ENCODE measurements around the gene OSBPL2. TPM values are rescaled to one million over a fixed set of nuclear protein-coding genes. Genes with fewer than 3 reads are reported as not detected.

OSBPL2 gene
- total RNA-seq, 2 experiments from 2014 or later, result 17.2 to 40.0 TPM

GRCh38 chr20:62254021-62254724, 15.9 kb downstream of the OSBPL2 start:
- intact Hi-C loops (cut with micrococcal nuclease; ENCODE audit: unreplicated experiment), result no loop called here
- H3K36me3 ChIP-seq (ENCODE audit: insufficient read depth, low read length), result peaks cover 7% of the 10 kb centered on the region; the same call in 1 of the 2 replicates
- H3K4me2 ChIP-seq (ENCODE audit: low read length), result no peak overlapping the region
- no TSS peak for BruUV-seq (replicated peaks)
- no peak for TF ChIP-seq CTCF (conservative IDR thresholded peaks at IDR 0.05; ENCODE audit: low read length)
- no peak for TF ChIP-seq EZH2phosphoT487 (IDR thresholded peaks at IDR 0.05; ENCODE audit: borderline replicate concordance, low read depth, low read length)
- H4K20me1 ChIP-seq (ENCODE audit: insufficient read depth, low read length), result no peaks in the 10 kb centered on the region; the same call in 1 of the 2 replicates
- H3K27ac ChIP-seq (ENCODE audit: low read depth, low read length, poor library complexity, severe bottlenecking), result no peak overlapping the region
- ChIA-PET CTCF (ENCODE audit: unreplicated experiment) (no interaction called here), POLR2A (no interaction called here)
- no peak overlapping the region for H3K4me3 ChIP-seq (ENCODE audit: low read depth, low read length, poor library complexity, severe bottlenecking)
- H3K9me3 ChIP-seq (ENCODE audit: low read length), result no peaks in the 10 kb centered on the region
- no peaks in the 10 kb centered on the region for H3K79me2 ChIP-seq (ENCODE audit: insufficient read depth, low read depth, low read length)
- no peak for DNase-seq (ENCODE audit: low spot score)
- H2AFZ ChIP-seq (ENCODE audit: low read length), result no peak overlapping the region
- H3K9me2 ChIP-seq (ENCODE audit: insufficient read depth, low read length), result no peaks in the 10 kb centered on the region
- no peaks in the 10 kb centered on the region for H3K4me1 ChIP-seq (ENCODE audit: insufficient read depth, low read length, poor library complexity, severe bottlenecking)

DNA sequence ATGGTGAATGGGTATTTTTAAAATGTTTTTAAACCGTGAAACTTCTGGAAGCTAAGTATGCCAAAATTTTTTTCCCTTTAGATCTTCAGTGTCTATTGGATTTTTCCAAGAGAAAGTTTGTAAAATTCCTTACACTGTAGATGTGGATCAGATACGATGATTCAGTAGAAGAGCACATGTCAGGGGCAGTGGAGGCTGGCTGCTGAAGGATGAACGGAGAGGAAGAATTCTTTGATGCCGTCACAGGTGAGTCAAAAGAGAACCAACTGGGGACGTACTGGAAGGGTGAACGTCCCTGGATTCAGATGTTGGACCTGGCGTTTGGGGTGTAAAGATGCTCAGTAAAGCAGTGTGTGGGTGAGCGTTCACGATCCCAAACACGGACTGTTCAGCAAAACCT, 17.7 kb downstream of the OSBPL2 start:
- DNase-seq (ENCODE audit: low spot score), result no peak
- H3K4me1 ChIP-seq (ENCODE audit: insufficient read depth, low read length, poor library complexity, severe bottlenecking), result no peaks in the 10 kb centered on the region
- H3K36me3 ChIP-seq (ENCODE audit: insufficient read depth, low read length), result peaks cover 10% of the 10 kb centered on the region; the same call in 1 of the 2 replicates
- H3K79me2 ChIP-seq (ENCODE audit: insufficient read depth, low read depth, low read length), result no peaks in the 10 kb centered on the region
- H2AFZ ChIP-seq (ENCODE audit: low read length), result no peak overlapping the region
- intact Hi-C loops (cut with micrococcal nuclease; ENCODE audit: unreplicated experiment), result no loop called here
- ChIA-PET CTCF (ENCODE audit: unreplicated experiment) (no interaction called here), POLR2A (interaction anchor here (1.0 kb wide), 1 partner anchor 8 kb away, joined by 3 read pairs; no protein-coding TSS in a partner anchor)
- H3K4me3 ChIP-seq (ENCODE audit: low read depth, low read length, poor library complexity, severe bottlenecking), result no peak overlapping the region
- H4K20me1 ChIP-seq (ENCODE audit: insufficient read depth, low read length), result no peaks in the 10 kb centered on the region; the same call in 1 of the 2 replicates
- TF ChIP-seq EZH2phosphoT487 (IDR thresholded peaks at IDR 0.05; ENCODE audit: borderline replicate concordance, low read depth, low read length) (no peak), CTCF (conservative IDR thresholded peaks at IDR 0.05; ENCODE audit: low read length) (no peak)
- no TSS peak for BruUV-seq (replicated peaks)
- no peak overlapping the region for H3K27ac ChIP-seq (ENCODE audit: low read depth, low read length, poor library complexity, severe bottlenecking)
- H3K9me3 ChIP-seq (ENCODE audit: low read length), result no peaks in the 10 kb centered on the region
- H3K4me2 ChIP-seq (ENCODE audit: low read length), result no peak overlapping the region
- no peaks in the 10 kb centered on the region for H3K9me2 ChIP-seq (ENCODE audit: insufficient read depth, low read length)

All from OCI-LY7 (cell line).